ENCODE measurements around the gene CDC42SE2.
"Not testable (repeated sequence)": the region's sequence is repeated elsewhere in the genome, so short reads cannot be mapped to it uniquely, and the experiment has no call there.

The CDC42SE2 gene

GRCh38 chr5:131396630-131397273 lies 132.9 kb downstream of the CDC42SE2 start:
- H3K4me3 ChIP-seq (ENCODE audit: low read length) = no peak overlapping the region
- DNase-seq (ENCODE audit: low read depth) = no peak
- TF ChIP-seq CTCF (conservative IDR thresholded peaks at IDR 0.05; ENCODE audit: low read depth, low read length) = no peak

DNA sequence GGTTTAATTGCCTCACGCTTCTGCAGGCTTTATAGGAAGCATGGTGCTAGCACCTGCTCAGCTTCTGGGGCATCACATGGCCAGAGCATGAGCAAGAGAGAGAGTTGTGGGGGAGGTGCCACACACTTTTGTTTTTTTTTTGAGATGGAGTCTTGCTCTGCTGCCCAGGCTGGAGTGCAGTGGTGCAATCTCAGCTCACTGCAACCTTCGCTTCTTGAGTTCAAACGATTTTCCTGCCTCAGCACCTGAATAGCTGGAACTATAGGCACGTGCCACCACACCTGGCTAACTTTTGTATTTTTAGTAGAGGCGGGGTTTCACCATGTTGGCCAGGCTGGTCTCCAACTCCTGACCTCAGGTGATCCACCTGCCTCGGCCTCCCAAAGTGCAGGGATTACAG lies 135.2 kb downstream of the CDC42SE2 start:
- DNase-seq (ENCODE audit: low read depth); H3K4me3 ChIP-seq (ENCODE audit: low read length): not testable (repeated sequence)

GRCh38 chr5:131400585-131400984 lies 136.7 kb downstream of the CDC42SE2 start:
- H3K4me3 ChIP-seq (ENCODE audit: low read length) = no peak overlapping the region
- TF ChIP-seq CTCF (conservative IDR thresholded peaks at IDR 0.05; ENCODE audit: low read depth, low read length) = no peak
- no peak for DNase-seq (ENCODE audit: low read depth)

GRCh38 chr5:131405674-131406073 lies 141.8 kb downstream of the CDC42SE2 start:
- no peak for TF ChIP-seq CTCF (conservative IDR thresholded peaks at IDR 0.05; ENCODE audit: low read depth, low read length)
- H3K4me3 ChIP-seq (ENCODE audit: low read length) = no peak overlapping the region
- no peak for DNase-seq (ENCODE audit: low read depth)

GRCh38 chr5:131406076-131406475 lies 142.2 kb downstream of the CDC42SE2 start:
- no peak for TF ChIP-seq CTCF (conservative IDR thresholded peaks at IDR 0.05; ENCODE audit: low read depth, low read length)
- no peak for DNase-seq (ENCODE audit: low read depth)
- H3K4me3 ChIP-seq (ENCODE audit: low read length) = no peak overlapping the region

DNA sequence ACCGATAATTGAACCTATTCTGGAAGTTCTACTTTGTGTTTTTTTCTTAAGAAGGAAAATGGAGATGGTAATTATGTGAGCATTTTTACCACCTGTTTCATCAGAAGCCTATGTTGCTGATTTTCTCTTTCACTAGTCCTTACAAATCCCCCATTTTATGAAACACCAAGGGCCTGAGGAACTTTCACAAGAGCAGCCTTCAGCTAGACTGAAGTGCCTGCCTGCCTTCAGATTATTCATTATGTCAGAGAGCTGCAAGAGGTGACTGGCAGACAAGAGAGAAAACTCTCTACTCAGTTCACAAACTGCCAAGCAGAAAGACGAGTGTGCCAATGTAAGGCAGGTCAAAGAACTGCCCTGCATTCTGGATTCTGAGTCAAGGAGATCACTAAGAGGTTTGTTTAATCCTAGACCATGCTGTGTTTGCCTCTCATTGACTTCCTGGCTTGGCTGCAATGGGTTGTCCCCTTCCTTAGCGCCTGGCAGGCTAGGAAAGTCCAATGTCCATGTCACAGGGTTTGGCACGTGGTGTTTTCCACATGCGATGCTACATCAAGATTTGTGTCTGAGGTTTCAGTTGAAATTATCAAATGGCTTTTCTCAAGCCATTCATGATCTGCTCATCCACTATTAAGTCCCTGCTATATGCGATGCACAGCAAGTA lies 143.3 kb downstream of the CDC42SE2 start:
- no peak for DNase-seq (ENCODE audit: low read depth)
- no peak overlapping the region for H3K4me3 ChIP-seq (ENCODE audit: low read length)
- no peak for TF ChIP-seq CTCF (conservative IDR thresholded peaks at IDR 0.05; ENCODE audit: low read depth, low read length)

DNA sequence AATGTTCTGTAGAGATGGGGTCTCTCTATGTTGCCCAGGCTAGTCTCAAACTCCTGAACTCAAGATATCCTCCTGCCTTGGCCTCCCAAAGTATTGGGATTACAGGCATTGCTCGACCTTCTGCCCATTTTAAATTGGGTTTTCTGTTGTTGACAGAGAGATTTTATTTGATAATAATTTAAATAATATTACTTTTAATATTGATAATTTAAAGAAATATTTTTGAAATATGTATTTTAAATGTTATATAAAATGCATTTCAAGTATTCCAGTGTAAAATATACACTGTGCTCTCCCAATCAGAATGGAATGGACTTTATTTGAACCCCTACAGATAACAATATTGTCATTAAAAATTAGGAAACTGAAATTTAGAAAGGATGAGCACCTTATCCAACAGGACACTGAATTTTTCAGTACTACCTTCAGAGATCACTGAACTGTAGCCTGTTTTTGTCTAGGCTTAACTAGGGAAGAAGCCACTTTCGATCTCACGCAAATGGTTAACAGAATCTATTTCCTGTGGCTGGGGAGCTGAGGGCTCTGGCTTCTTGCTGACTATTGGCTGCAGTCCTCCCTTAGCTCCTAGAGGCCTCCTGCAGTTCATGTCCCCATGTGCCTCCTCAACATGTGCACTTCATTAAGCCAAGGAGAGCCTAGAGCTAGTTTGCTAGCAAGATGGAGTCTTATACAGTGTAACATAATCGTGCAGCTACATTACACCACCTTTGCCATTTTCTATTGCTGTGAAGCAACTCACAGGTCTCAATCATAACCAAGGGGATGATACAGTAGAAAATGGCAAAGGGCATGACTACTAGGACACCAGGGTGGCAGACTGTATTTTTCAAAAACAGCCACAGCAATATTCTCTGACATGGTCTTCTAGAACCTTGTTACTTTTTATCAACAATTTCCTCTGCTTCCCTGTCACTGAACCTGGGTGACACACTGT lies 150.0 kb downstream of the CDC42SE2 start:
- H3K4me3 ChIP-seq (ENCODE audit: low read length) = no peak overlapping the region
- no peak for DNase-seq (ENCODE audit: low read depth)
- no peak for TF ChIP-seq CTCF (conservative IDR thresholded peaks at IDR 0.05; ENCODE audit: low read depth, low read length)

All from retinal pigment epithelial cell (primary cell).